Nephron (organoid): ENCODE results near the gene AGK.
"Not testable (repeated sequence)": the region's sequence is repeated elsewhere in the genome, so short reads cannot be mapped to it uniquely, and the experiment has no call there.

ENCODE experiments used
- H3K27ac Mint-ChIP-seq, 3 experiments: 2 replicates each; pipeline ENCODE4 v1.8.0; 2020; ENCODE audit warnings: mixed read lengths in 3 of 3, mild to moderate bottlenecking in 2 of 3, moderate library complexity in 1 of 3
- H3K27me3 Mint-ChIP-seq: 2 replicates; pipeline ENCODE4 v1.8.0; 2021; ENCODE audit warnings: low read depth, mild to moderate bottlenecking, moderate library complexity, mixed read lengths
- H3K36me3 Mint-ChIP-seq: 2 replicates; pipeline ENCODE4 v1.8.0; 2020; ENCODE audit warnings: low read depth, mixed read lengths
- H3K4me1 Mint-ChIP-seq: 2 replicates; pipeline ENCODE4 v1.8.0; 2020; ENCODE audit warnings: mixed read lengths
- H3K4me3 Mint-ChIP-seq, 3 experiments: 2 replicates each; pipeline ENCODE4 v1.8.0; 2020; ENCODE audit warnings: mild to moderate bottlenecking in 3 of 3, mixed read lengths in 3 of 3, moderate library complexity in 2 of 3
- H3K9me3 Mint-ChIP-seq: 2 replicates; pipeline ENCODE4 v1.8.0; 2020; ENCODE audit warnings: mixed read lengths
- CTCF ChIP-seq, 3 experiments: fragments of 200-600 bp; sonication (generic); IDR thresholded peaks; one replicate each; pipeline ENCODE4 v1.5.0; 2021; ENCODE audit warnings: antibody characterized with exemption in 3 of 3; ENCODE audit not compliant: unreplicated experiment in 3 of 3

AGK gene

GRCh38 chr7:141575654-141576448, 24.6 kb downstream of the AGK start:
- peaks cover 43% of the 10 kb centered on the region for H3K36me3 Mint-ChIP-seq

GRCh38 chr7:141577043-141577839, 26.0 kb downstream of the AGK start:
- peaks cover 38% of the 10 kb centered on the region for H3K36me3 Mint-ChIP-seq

More at GRCh38 chr7:141575654-141576448, 24.6 kb downstream of the AGK start:
- no peak overlapping the region for H3K27ac Mint-ChIP-seq
- H3K4me1 Mint-ChIP-seq, result no peaks in the 10 kb centered on the region
- no peak overlapping the region for H3K4me3 Mint-ChIP-seq
- no peak for TF ChIP-seq CTCF (IDR thresholded peaks at IDR 0.05; ENCODE audit: unreplicated experiment in 3 of 3)
- H3K9me3 Mint-ChIP-seq, result no peaks in the 10 kb centered on the region
- no peaks in the 10 kb centered on the region for H3K27me3 Mint-ChIP-seq

GRCh38 chr7:141579953-141580352, 28.7 kb downstream of the AGK start:
- H3K4me3 Mint-ChIP-seq, H3K27me3 Mint-ChIP-seq, H3K9me3 Mint-ChIP-seq, H3K4me1 Mint-ChIP-seq, H3K27ac Mint-ChIP-seq: not testable (repeated sequence)
- peaks cover 40% of the 10 kb centered on the region for H3K36me3 Mint-ChIP-seq

More at GRCh38 chr7:141577043-141577839, 26.0 kb downstream of the AGK start:
- no peak for TF ChIP-seq CTCF (IDR thresholded peaks at IDR 0.05; ENCODE audit: unreplicated experiment in 3 of 3)
- no peaks in the 10 kb centered on the region for H3K9me3 Mint-ChIP-seq
- no peaks in the 10 kb centered on the region for H3K27me3 Mint-ChIP-seq
- H3K4me3 Mint-ChIP-seq, result no peak overlapping the region
- H3K4me1 Mint-ChIP-seq, result no peaks in the 10 kb centered on the region
- no peak overlapping the region for H3K27ac Mint-ChIP-seq

GRCh38 chr7:141582063-141582462, 30.9 kb downstream of the AGK start:
- H3K27me3 Mint-ChIP-seq, H3K9me3 Mint-ChIP-seq, H3K4me3 Mint-ChIP-seq, H3K4me1 Mint-ChIP-seq, H3K27ac Mint-ChIP-seq: not testable (repeated sequence)
- H3K36me3 Mint-ChIP-seq, result peaks cover 31% of the 10 kb centered on the region

GRCh38 chr7:141584935-141585334, 33.7 kb downstream of the AGK start:
- no peak for TF ChIP-seq CTCF (IDR thresholded peaks at IDR 0.05; ENCODE audit: unreplicated experiment in 3 of 3)
- Mint-ChIP-seq H3K4me1 (no peaks in the 10 kb centered on the region), H3K36me3 (peaks cover 35% of the 10 kb centered on the region), H3K4me3 (no peak overlapping the region), H3K27ac (no peak overlapping the region), H3K27me3 (no peaks in the 10 kb centered on the region), H3K9me3 (no peaks in the 10 kb centered on the region)

GRCh38 chr7:141585592-141586510, 34.6 kb downstream of the AGK start:
- no peaks in the 10 kb centered on the region for H3K4me1 Mint-ChIP-seq
- no peak for TF ChIP-seq CTCF (IDR thresholded peaks at IDR 0.05; ENCODE audit: unreplicated experiment in 3 of 3)
- no peaks in the 10 kb centered on the region for H3K9me3 Mint-ChIP-seq

More at GRCh38 chr7:141585592-141586510, 34.6 kb downstream of the AGK start:
- Mint-ChIP-seq H3K4me3 (no peak overlapping the region), H3K27me3 (no peaks in the 10 kb centered on the region), H3K27ac (no peak overlapping the region), H3K36me3 (peaks cover 38% of the 10 kb centered on the region)
